K562 (cell line): ENCODE measurements around the gene TMEM132D.

Experiments used
- ADNP ChIP-seq: fragments of 200-800 bp; sonication (Bioruptor generic); IDR thresholded peaks from 2 replicates; pipeline ENCODE4 v1.6.1; 2016; ENCODE audit warnings: missing genetic modification characterization, missing compliant biosample characterization
- BRD4 ChIP-seq: fragments of 200-600 bp; sonication (generic); IDR thresholded peaks from 2 replicates; pipeline ENCODE4 v1.6.1; 2017; ENCODE audit warnings: inconsistent platforms
- CTCF ChIP-seq, 3 experiments: IDR thresholded peaks in 2 of 3; conservative IDR thresholded peaks in 1 of 3; 2 replicates each; pipeline ENCODE4 v1.5.1; 2011 to 2012; ENCODE audit warnings: low read length in 3 of 3, mild to moderate bottlenecking in 3 of 3, control low read depth in 2 of 3, improper control_type of control experiment in 1 of 3, inconsistent platforms in 1 of 3, low read depth in 1 of 3, mixed read lengths in 1 of 3, moderate library complexity in 1 of 3; ENCODE audit not compliant: insufficient read depth in 2 of 3
- EP300 ChIP-seq: IDR thresholded peaks from 2 replicates; pipeline ENCODE4 v1.6.1; 2012; ENCODE audit warnings: low read length, improper control_type of control experiment
- ESRRA ChIP-seq: fragments of 450-650 bp; IDR thresholded peaks from 2 replicates; pipeline ENCODE4 v1.6.1; 2014; ENCODE audit warnings: low read depth, mild to moderate bottlenecking, moderate library complexity, borderline replicate concordance
- EZH2 ChIP-seq: IDR thresholded peaks from 2 replicates; pipeline ENCODE4 v1.6.1; 2012; ENCODE audit warnings: low read depth, mild to moderate bottlenecking, inconsistent platforms, low read length, borderline replicate concordance
- HINFP ChIP-seq: fragments of 450-650 bp; conservative IDR thresholded peaks from 2 replicates; pipeline ENCODE4 v1.6.1; 2016; ENCODE audit warnings: missing genetic modification characterization, low read depth, mild to moderate bottlenecking, control low read depth, missing compliant biosample characterization
- SIN3B ChIP-seq: fragments of 450-650 bp; IDR thresholded peaks from 2 replicates; pipeline ENCODE4 v1.6.1; 2017; ENCODE audit warnings: low read depth, mild to moderate bottlenecking, moderate library complexity
- USF2 ChIP-seq: sonication (generic); formaldehyde crosslinking; IDR thresholded peaks from 2 replicates; pipeline ENCODE4 v1.5.0; 2020; ENCODE audit warnings: missing genetic modification reagents
- WHSC1 ChIP-seq: IDR thresholded peaks from one replicate; pipeline ENCODE4 v1.6.1; 2012; ENCODE audit warnings: low read length, control low read depth, inconsistent platforms
- ZBTB1 ChIP-seq: sonication (generic); formaldehyde crosslinking; IDR thresholded peaks from 2 replicates; pipeline ENCODE4 v1.8.1; 2023; ENCODE audit warnings: missing genetic modification reagents, low read depth, mild to moderate bottlenecking, borderline replicate concordance
- ZHX1 ChIP-seq: fragments of 150-350 bp; conservative IDR thresholded peaks from 2 replicates; pipeline ENCODE4 v1.6.1; 2014; ENCODE audit warnings: low read length
- ZNF586 ChIP-seq: fragments of 450-650 bp; formaldehyde crosslinking; conservative IDR thresholded peaks from 2 replicates; pipeline ENCODE4 v1.4.0; 2020; ENCODE audit warnings: mild to moderate bottlenecking, moderate library complexity

- no peak for TF ChIP-seq WHSC1
- no peak for TF ChIP-seq EZH2
- TF ChIP-seq EP300 = no peak
- TF ChIP-seq ZHX1 = no peak
- TF ChIP-seq USF2 (CRISPR knock-in tag) = no peak
- no peak for TF ChIP-seq ADNP (tag)
- no peak for TF ChIP-seq ESRRA
- no peak for TF ChIP-seq BRD4
- TF ChIP-seq ZNF586 = no peak
- TF ChIP-seq SIN3B = no peak
- no peak for TF ChIP-seq HINFP (tag)
- TF ChIP-seq ZBTB1 (CRISPR knock-in tag) = no peak
- TF ChIP-seq CTCF (IDR thresholded peaks at IDR 0.05 in 2 of 3, conservative IDR thresholded peaks at IDR 0.05 in 1 of 3; ENCODE audit: insufficient read depth in 2 of 3, low read depth in 1 of 3, low read length in 3 of 3) = no peak
Observed at GRCh38 chr12:129028844-129029243, 875.0 kb downstream of the TMEM132D start.
